ENCODE results near the gene HPS4. TPM values are rescaled to one million over a fixed set of nuclear protein-coding genes. Genes with fewer than 3 reads are reported as not detected.

Gene HPS4
- polyA plus RNA-seq, 3 donors: 9.8 to 13.0 (median 12.0) TPM

- WGBS, 3 donors: 76 to 84% (median 78%) methylated on average over 5 of the region's 5 CpGs
- no peak overlapping the region for H3K27ac ChIP-seq (ENCODE audit: low read depth, low read length)
Measured at GRCh38 chr22:26401726-26402125, 81.9 kb downstream of the HPS4 start.

Other genes starting within 250 kb of the HPS4 start
- gene ASPHD2, start 54.5 kb downstream of the HPS4 start, polyA plus RNA-seq: under 1 TPM; 0.17 to 0.67 (median 0.22) TPM
- gene SRRD, start 94 bp upstream of the HPS4 start, polyA plus RNA-seq: 10 to 100 TPM in 1 of 3 donors, 1 to 10 TPM in 2; 8.4 to 11.9 (median 8.9) TPM
- 10 to 100 TPM; 10.9 to 15.5 (median 12.1) TPM for gene TFIP11, start 28.7 kb upstream of the HPS4 start, polyA plus RNA-seq
- 100 to 1,000 TPM in 1 of 3 donors, 10 to 100 TPM in 2; 24.9 to 244 (median 69.4) TPM for gene TPST2, start 106.3 kb upstream of the HPS4 start, polyA plus RNA-seq
- gene CRYBB1, start 134.2 kb upstream of the HPS4 start, polyA plus RNA-seq: 1 to 10 TPM in 2 of 3 donors, under 1 TPM in 1; 0.20 to 5.2 (median 1.4) TPM
- not detected for gene CRYBA4, start 138.2 kb upstream of the HPS4 start, polyA plus RNA-seq
- 1 to 10 TPM in 1 of 3 donors, under 1 TPM in 2; 0.11 to 1.1 (median 0.29) TPM for gene MIAT, start 173.8 kb upstream of the HPS4 start, polyA plus RNA-seq